HEK293 (cell line): ENCODE data around the gene INTS7.
A peak's percentile ranks its signal among the peaks of the same experiment; 100 is the strongest.

Experiments used
- CTCF ChIA-PET: fragments of 350-600 bp; formaldehyde crosslinking; extraction: SDS; loops from one replicate; lab custom pipeline; 2021; ENCODE audit warnings: antibody characterized with exemption; lab: Yijun Ruan, JAX
- POLR2A ChIA-PET: fragments of 300-600 bp; formaldehyde crosslinking; extraction: SDS; loops from one replicate; lab custom pipeline; 2020; ENCODE audit warnings: antibody characterized with exemption, inconsistent platforms; lab: Yijun Ruan, JAX
- H3K27ac ChIP-seq: fragments of 200-500 bp; sonication (Bioruptor generic); 2 replicates; pipeline ENCODE4 v1.5.1; 2014; ENCODE audit warnings: low read depth, low read length, control low read depth, inconsistent platforms; ENCODE audit errors: extremely low read depth
- H3K36me3 ChIP-seq, 2 experiments: fragments of 200-500 bp in 1 of 2; sonication (Bioruptor generic) in 1 of 2; 1 replicate in 1 of 2; 2 replicates in 1 of 2; pipeline ENCODE4 v1.5.1; 2014 to 2017; ENCODE audit warnings: inconsistent platforms in 2 of 2, low read length in 2 of 2; ENCODE audit not compliant: control insufficient read depth in 2 of 2, insufficient read depth in 1 of 2
- H3K4me1 ChIP-seq: fragments of 200-500 bp; sonication (Bioruptor generic); 2 replicates; pipeline ENCODE4 v1.5.1; 2014; ENCODE audit warnings: mild to moderate bottlenecking, low read length, inconsistent platforms; ENCODE audit not compliant: control insufficient read depth, insufficient read depth
- H3K4me3 ChIP-seq: 2 replicates; pipeline ENCODE4 v1.5.1; 2011; ENCODE audit warnings: low read depth, mild to moderate bottlenecking, control low read depth, low read length, moderate library complexity
- H3K9me3 ChIP-seq: fragments of 200-500 bp; sonication (Bioruptor generic); 2 replicates; pipeline ENCODE4 v1.5.1; 2014; ENCODE audit warnings: low read depth, low read length, inconsistent platforms; ENCODE audit not compliant: control insufficient read depth, insufficient read depth
- GFI1B ChIP-seq: fragments of 450-650 bp; formaldehyde crosslinking; IDR thresholded peaks from 2 replicates; pipeline ENCODE4 v1.5.1; 2016; ENCODE audit warnings: missing biosample characterization, missing genetic modification characterization
- GLIS1 ChIP-seq: fragments of 450-650 bp; formaldehyde crosslinking; IDR thresholded peaks from 2 replicates; pipeline ENCODE4 v1.5.1; 2016; ENCODE audit warnings: missing biosample characterization, missing genetic modification characterization
- MZF1 ChIP-seq: fragments of 450-650 bp; formaldehyde crosslinking; IDR thresholded peaks from 2 replicates; pipeline ENCODE4 v1.5.1; 2017; ENCODE audit warnings: missing biosample characterization, missing genetic modification characterization, borderline replicate concordance
- SCRT2 ChIP-seq: fragments of 450-650 bp; formaldehyde crosslinking; IDR thresholded peaks from 2 replicates; pipeline ENCODE4 v1.5.1; 2016; ENCODE audit warnings: missing biosample characterization, missing genetic modification characterization
- SP3 ChIP-seq: fragments of 450-650 bp; formaldehyde crosslinking; IDR thresholded peaks from 2 replicates; pipeline ENCODE4 v1.5.1; 2016; ENCODE audit warnings: missing biosample characterization, missing genetic modification characterization
- WT1 ChIP-seq: fragments of 450-650 bp; formaldehyde crosslinking; IDR thresholded peaks from 2 replicates; pipeline ENCODE4 v1.5.1; 2016; ENCODE audit warnings: missing biosample characterization, missing genetic modification characterization
- YY2 ChIP-seq: fragments of 450-650 bp; formaldehyde crosslinking; IDR thresholded peaks from 2 replicates; pipeline ENCODE4 v1.5.1; 2016; ENCODE audit warnings: missing biosample characterization, missing genetic modification characterization
- ZBTB1 ChIP-seq: fragments of 450-650 bp; formaldehyde crosslinking; IDR thresholded peaks from 2 replicates; pipeline ENCODE4 v1.5.1; 2016; ENCODE audit warnings: missing biosample characterization, missing genetic modification characterization
- ZBTB20 ChIP-seq: fragments of 450-650 bp; formaldehyde crosslinking; IDR thresholded peaks from 2 replicates; pipeline ENCODE4 v1.5.1; 2016; ENCODE audit warnings: missing biosample characterization, missing genetic modification characterization
- ZBTB48 ChIP-seq: fragments of 450-650 bp; formaldehyde crosslinking; IDR thresholded peaks from 2 replicates; pipeline ENCODE4 v1.5.1; 2016; ENCODE audit warnings: missing biosample characterization, missing genetic modification characterization
- ZNF132 ChIP-seq: fragments of 450-650 bp; formaldehyde crosslinking; IDR thresholded peaks from 2 replicates; pipeline ENCODE4 v1.5.1; 2017; ENCODE audit warnings: missing biosample characterization, missing genetic modification characterization, borderline replicate concordance
- ZNF362 ChIP-seq: fragments of 450-650 bp; formaldehyde crosslinking; IDR thresholded peaks from 2 replicates; pipeline ENCODE4 v1.5.1; 2016; ENCODE audit warnings: missing biosample characterization, missing genetic modification characterization
- ZNF544 ChIP-seq: fragments of 450-650 bp; formaldehyde crosslinking; IDR thresholded peaks from 2 replicates; pipeline ENCODE4 v1.5.0; 2017; ENCODE audit warnings: missing biosample characterization, missing genetic modification characterization
- ZNF549 ChIP-seq: fragments of 450-650 bp; IDR thresholded peaks from 2 replicates; pipeline ENCODE4 v1.5.1; 2018; ENCODE audit warnings: missing biosample characterization, missing genetic modification characterization, mild to moderate bottlenecking, inconsistent platforms, moderate library complexity
- ZNF585B ChIP-seq: fragments of 450-650 bp; formaldehyde crosslinking; IDR thresholded peaks from 2 replicates; pipeline ENCODE4 v1.5.1; 2016; ENCODE audit warnings: missing biosample characterization, missing genetic modification characterization
- ZNF654 ChIP-seq: fragments of 450-650 bp; formaldehyde crosslinking; IDR thresholded peaks from 2 replicates; pipeline ENCODE4 v1.5.1; 2016; ENCODE audit warnings: low read depth, missing biosample characterization, missing genetic modification characterization
- ZNF704 ChIP-seq: fragments of 450-650 bp; formaldehyde crosslinking; IDR thresholded peaks from 2 replicates; pipeline ENCODE4 v1.5.1; 2016; ENCODE audit warnings: missing biosample characterization, missing genetic modification characterization
- ZSCAN4 ChIP-seq: fragments of 450-650 bp; formaldehyde crosslinking; IDR thresholded peaks from 2 replicates; pipeline ENCODE4 v1.5.1; 2017; ENCODE audit warnings: missing biosample characterization, missing genetic modification characterization
- ZXDB ChIP-seq: fragments of 450-650 bp; formaldehyde crosslinking; IDR thresholded peaks from 2 replicates; pipeline ENCODE4 v1.5.1; 2016; ENCODE audit warnings: missing biosample characterization, missing genetic modification characterization
- TF ChIP-seq, protein P1 (sequence below): IDR thresholded peaks from 2 replicates; pipeline ENCODE4 v1.6.1; 2011; ENCODE audit warnings: mild to moderate bottlenecking, low read depth, low read length, borderline replicate concordance
- TF ChIP-seq, protein P2 (sequence below): fragments of 450-650 bp; formaldehyde crosslinking; IDR thresholded peaks from 2 replicates; pipeline ENCODE4 v1.5.1; 2016; ENCODE audit warnings: missing biosample characterization, missing genetic modification characterization
- TF ChIP-seq, protein P3 (sequence below): fragments of 450-650 bp; formaldehyde crosslinking; IDR thresholded peaks from 2 replicates; pipeline ENCODE4 v1.5.1; 2016; ENCODE audit warnings: missing biosample characterization, missing genetic modification characterization
- TF ChIP-seq, protein P4 (sequence below): fragments of 450-650 bp; formaldehyde crosslinking; IDR thresholded peaks from 2 replicates; pipeline ENCODE4 v1.5.1; 2016; ENCODE audit warnings: missing biosample characterization, missing genetic modification characterization
- TF ChIP-seq, protein P5 (sequence below): fragments of 450-650 bp; formaldehyde crosslinking; IDR thresholded peaks from 2 replicates; pipeline ENCODE4 v1.5.1; 2017; ENCODE audit warnings: missing biosample characterization, missing genetic modification characterization

INTS7 gene

GRCh38 chr1:212072047-212072446, 36.7 kb upstream of the INTS7 start (continued):
- TF ChIP-seq ZNF704, result no peak
- TF ChIP-seq, protein P1, sequence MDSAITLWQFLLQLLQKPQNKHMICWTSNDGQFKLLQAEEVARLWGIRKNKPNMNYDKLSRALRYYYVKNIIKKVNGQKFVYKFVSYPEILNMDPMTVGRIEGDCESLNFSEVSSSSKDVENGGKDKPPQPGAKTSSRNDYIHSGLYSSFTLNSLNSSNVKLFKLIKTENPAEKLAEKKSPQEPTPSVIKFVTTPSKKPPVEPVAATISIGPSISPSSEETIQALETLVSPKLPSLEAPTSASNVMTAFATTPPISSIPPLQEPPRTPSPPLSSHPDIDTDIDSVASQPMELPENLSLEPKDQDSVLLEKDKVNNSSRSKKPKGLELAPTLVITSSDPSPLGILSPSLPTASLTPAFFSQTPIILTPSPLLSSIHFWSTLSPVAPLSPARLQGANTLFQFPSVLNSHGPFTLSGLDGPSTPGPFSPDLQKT, result no peak
- TF ChIP-seq ZBTB48 (tag by site-specific recombination), result no peak
- no peak for TF ChIP-seq SP3 (tag by site-specific recombination)
- no peak for TF ChIP-seq YY2 (tag by site-specific recombination)
- TF ChIP-seq, protein P2, sequence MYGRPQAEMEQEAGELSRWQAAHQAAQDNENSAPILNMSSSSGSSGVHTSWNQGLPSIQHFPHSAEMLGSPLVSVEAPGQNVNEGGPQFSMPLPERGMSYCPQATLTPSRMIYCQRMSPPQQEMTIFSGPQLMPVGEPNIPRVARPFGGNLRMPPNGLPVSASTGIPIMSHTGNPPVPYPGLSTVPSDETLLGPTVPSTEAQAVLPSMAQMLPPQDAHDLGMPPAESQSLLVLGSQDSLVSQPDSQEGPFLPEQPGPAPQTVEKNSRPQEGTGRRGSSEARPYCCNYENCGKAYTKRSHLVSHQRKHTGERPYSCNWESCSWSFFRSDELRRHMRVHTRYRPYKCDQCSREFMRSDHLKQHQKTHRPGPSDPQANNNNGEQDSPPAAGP (tag by site-specific recombination), result no peak
- no peak for TF ChIP-seq MZF1
- TF ChIP-seq, protein P3, sequence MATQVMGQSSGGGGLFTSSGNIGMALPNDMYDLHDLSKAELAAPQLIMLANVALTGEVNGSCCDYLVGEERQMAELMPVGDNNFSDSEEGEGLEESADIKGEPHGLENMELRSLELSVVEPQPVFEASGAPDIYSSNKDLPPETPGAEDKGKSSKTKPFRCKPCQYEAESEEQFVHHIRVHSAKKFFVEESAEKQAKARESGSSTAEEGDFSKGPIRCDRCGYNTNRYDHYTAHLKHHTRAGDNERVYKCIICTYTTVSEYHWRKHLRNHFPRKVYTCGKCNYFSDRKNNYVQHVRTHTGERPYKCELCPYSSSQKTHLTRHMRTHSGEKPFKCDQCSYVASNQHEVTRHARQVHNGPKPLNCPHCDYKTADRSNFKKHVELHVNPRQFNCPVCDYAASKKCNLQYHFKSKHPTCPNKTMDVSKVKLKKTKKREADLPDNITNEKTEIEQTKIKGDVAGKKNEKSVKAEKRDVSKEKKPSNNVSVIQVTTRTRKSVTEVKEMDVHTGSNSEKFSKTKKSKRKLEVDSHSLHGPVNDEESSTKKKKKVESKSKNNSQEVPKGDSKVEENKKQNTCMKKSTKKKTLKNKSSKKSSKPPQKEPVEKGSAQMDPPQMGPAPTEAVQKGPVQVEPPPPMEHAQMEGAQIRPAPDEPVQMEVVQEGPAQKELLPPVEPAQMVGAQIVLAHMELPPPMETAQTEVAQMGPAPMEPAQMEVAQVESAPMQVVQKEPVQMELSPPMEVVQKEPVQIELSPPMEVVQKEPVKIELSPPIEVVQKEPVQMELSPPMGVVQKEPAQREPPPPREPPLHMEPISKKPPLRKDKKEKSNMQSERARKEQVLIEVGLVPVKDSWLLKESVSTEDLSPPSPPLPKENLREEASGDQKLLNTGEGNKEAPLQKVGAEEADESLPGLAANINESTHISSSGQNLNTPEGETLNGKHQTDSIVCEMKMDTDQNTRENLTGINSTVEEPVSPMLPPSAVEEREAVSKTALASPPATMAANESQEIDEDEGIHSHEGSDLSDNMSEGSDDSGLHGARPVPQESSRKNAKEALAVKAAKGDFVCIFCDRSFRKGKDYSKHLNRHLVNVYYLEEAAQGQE (tag by site-specific recombination), result no peak
- TF ChIP-seq ZNF654 (tag by site-specific recombination), result no peak
- TF ChIP-seq, all 188 proteins: peak for 0

DNA sequence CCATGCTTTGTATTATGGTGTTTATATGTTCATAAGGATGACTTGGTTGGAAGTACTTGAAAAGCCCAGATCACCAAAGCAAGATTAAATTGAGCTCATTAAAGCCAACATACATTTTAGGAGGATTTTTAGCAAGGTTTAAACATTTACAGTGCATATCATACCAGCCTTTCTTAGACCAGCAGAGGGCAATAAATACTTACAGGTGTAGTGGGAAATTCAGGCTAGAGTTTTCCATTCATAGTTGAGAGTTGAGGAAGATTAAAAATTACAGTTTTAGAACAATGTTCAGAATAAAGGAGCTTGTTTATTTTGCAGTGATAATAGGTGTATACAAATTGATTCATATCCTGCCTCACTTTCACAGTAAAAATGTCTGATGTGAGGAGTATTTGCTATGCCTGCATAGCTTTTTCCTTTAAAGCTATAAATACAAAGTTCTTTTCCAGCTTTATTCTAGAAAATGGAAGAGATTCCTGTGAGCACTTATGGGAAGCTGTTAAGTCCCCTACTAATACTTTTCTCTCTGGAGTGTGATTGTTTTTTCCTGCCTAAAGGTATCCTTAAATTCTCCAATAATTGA, 35.5 kb upstream of the INTS7 start:
- H3K27ac ChIP-seq, result no peak overlapping the region
- ChIA-PET POLR2A (interaction anchor here (1.3 kb wide), 1 partner anchor 35 kb away, joined by 6 read pairs; the partner anchor contains the start of genes DTL and INTS7), CTCF (interaction anchor here (0.5 to 4.7 kb wide), 51 partner anchors 9 to 793 kb away, joined by 3 to 64 read pairs (median 4); partner anchors contain the start of genes DTL and INTS7)
- H3K4me3 ChIP-seq, result no peak overlapping the region
- no peaks in the 10 kb centered on the region for H3K9me3 ChIP-seq
- H3K4me1 ChIP-seq, result no peaks in the 10 kb centered on the region
- peaks cover 62 to 88% of the 10 kb centered on the region in 2 experiments for H3K36me3 ChIP-seq
- TF ChIP-seq, protein P4, sequence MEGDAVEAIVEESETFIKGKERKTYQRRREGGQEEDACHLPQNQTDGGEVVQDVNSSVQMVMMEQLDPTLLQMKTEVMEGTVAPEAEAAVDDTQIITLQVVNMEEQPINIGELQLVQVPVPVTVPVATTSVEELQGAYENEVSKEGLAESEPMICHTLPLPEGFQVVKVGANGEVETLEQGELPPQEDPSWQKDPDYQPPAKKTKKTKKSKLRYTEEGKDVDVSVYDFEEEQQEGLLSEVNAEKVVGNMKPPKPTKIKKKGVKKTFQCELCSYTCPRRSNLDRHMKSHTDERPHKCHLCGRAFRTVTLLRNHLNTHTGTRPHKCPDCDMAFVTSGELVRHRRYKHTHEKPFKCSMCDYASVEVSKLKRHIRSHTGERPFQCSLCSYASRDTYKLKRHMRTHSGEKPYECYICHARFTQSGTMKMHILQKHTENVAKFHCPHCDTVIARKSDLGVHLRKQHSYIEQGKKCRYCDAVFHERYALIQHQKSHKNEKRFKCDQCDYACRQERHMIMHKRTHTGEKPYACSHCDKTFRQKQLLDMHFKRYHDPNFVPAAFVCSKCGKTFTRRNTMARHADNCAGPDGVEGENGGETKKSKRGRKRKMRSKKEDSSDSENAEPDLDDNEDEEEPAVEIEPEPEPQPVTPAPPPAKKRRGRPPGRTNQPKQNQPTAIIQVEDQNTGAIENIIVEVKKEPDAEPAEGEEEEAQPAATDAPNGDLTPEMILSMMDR (tag by site-specific recombination), result peak; percentile 29; the same call in 1 of the 2 replicates
- TF ChIP-seq ZNF362 (tag by site-specific recombination) (no peak), ZNF654 (tag by site-specific recombination) (peak; percentile 65), ZBTB1 (tag by site-specific recombination) (no peak), ZXDB (tag by site-specific recombination) (no peak), ZNF549 (tag by site-specific recombination) (no peak), WT1 (tag by site-specific recombination) (no peak), GFI1B (tag by site-specific recombination) (no peak), GLIS1 (tag by site-specific recombination) (no peak), SCRT2 (tag by site-specific recombination) (no peak), ZNF544 (tag by site-specific recombination) (no peak), YY2 (tag by site-specific recombination) (no peak), ZNF585B (no peak), ZSCAN4 (tag by site-specific recombination) (no peak), ZNF132 (tag by site-specific recombination) (no peak), ZBTB20 (tag by site-specific recombination) (no peak)
- TF ChIP-seq, protein P5, sequence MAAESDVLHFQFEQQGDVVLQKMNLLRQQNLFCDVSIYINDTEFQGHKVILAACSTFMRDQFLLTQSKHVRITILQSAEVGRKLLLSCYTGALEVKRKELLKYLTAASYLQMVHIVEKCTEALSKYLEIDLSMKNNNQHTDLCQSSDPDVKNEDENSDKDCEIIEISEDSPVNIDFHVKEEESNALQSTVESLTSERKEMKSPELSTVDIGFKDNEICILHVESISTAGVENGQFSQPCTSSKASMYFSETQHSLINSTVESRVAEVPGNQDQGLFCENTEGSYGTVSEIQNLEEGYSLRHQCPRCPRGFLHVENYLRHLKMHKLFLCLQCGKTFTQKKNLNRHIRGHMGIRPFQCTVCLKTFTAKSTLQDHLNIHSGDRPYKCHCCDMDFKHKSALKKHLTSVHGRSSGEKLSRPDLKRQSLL (tag by site-specific recombination), result no peak
